Stimulated activated CD8-positive, alpha-beta memory T cell treated with anti-CD3 and anti-CD28 coated beads, Interleukin-15, amount 100 ng/mL, for 4 hours (primary cell): ENCODE measurements around the gene TPPP3.
"Not testable (repeated sequence)": the region's sequence is repeated elsewhere in the genome, so short reads cannot be mapped to it uniquely, and the experiment has no call there.

Experiments
- DNase-seq, 2 donors: peaks; one replicate each; pipeline ENCODE4 v3.0.0-alpha.2; 2020; ENCODE audit warnings: low read depth in 2 of 2

TPPP3 gene

DNA sequence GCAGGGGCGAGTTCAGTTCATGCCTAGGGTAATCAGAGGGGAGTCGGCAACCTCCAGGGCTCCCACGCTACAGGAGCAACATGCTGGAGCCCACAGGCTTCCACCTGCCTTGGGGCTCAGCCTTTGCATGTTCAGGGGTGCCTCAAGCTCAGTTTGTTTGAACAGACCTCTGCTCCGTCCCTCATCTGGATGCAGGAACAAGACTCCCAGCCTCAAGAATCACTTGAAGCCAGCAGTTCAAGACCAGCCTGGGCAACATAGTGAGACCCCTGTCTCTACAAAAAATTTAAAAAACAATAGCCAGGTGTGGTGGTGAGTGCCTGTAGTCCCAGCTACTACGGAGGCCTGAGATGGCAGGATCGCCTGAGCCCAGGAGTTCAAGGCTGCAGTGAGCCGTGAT is 32.7 kb upstream of the TPPP3 start:
- DNase-seq = no peak

DNA sequence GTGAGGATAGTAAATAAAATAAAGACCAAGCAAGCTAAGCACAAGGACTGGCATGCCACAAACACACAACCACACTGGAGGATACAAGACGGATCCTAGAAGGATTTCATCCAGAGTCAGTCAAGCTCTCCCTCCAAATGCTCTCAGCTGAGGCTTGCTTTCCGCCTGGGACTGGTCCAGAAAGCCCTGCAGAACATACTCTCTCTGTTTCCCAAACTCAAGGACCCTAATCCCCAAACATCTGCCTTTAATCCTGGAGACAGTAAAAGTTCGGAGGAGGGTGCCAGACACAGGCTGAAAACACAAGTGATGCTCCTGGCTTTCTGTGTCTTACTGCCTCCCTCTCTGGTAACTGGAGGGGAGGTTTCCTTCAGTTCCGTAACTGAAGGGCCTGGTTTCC is 32.3 kb upstream of the TPPP3 start:
- DNase-seq = no peak

DNA sequence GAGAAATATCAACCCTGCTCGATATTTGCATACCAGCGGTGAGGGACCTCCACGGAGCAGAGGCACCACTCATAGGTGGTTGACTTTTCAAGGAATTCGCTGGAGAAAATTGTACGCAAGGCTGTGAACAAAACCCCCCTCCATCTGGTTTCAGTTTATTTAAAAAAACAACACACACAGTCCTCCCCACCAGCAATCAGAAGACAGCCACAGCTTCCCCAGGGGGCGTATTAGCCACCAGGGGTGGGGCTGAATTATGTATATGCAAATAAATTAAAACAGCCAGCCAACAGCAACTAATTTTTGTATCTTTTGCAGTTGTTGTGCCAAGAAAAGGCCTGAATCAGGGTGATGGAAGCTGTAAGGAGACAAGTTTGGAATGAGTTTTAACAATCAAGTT is 31.8 kb upstream of the TPPP3 start:
- no peak for DNase-seq

DNA sequence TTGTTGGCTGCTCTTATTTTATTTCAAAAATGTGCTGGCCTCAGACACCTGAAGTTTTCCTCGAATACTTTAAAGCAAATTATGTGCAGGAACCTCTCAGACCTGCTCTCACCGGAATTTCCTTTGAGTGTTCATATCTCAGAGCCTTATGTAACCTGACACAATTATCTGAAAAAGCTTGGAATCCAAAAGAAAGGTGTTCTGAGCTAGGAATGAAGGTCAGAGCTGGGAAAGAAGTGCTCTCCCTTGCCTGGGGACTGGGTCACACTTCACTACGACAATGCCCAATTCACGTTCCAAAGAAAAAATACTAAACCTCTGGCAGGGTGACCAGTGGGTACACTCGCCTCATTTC is 30.9 kb upstream of the TPPP3 start:
- no peak for DNase-seq

DNA sequence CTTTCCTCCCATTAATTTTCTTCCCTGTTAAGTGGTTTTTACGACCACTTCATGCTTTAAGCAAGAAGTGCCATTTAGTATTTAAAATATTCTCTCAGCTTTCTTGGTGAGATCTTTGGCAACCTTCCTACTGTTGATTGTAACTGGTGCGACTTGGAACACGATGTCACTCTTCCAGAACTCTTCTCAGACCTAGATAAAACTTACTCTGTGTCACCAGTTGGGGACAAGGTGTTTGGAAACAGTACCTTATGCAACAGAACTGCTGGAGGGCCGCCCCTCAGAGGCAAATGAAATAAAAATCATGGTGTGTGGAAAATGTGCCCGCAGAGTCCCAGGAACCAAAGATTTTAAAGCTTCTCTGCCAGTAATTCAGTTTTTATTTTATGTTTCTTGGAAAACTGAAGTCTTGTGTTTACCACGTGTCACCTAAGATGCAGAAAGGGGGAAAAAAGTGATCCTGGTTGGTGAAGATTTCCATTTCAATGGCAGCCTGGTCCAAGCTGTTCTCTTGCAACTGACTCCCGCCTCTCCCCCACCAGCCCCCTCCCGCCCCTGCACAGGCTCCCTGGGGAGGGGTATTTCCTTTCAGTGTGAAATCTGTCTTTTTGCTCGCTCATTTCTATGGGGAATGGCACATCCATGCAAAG is 30.4 kb upstream of the TPPP3 start:
- DNase-seq = no peak

DNA sequence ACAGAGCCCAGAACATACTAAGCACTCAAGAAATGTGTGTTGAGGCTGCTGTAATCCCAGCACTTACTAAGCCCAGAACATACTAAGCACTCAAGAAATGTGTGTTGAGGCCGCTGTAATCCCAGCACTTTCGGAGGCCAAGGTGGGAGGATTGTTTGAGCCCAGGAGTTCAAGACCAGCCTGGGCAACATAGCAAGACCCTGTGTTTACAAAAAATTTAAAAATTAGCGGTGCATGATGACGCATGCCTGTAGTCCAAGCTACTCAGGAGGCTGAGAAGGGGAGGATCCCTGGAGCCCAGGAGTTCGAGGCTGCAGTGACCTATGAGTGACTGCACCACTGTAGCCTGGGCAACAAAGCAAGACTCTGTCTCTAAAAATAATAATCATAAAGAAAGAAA is 29.7 kb upstream of the TPPP3 start:
- DNase-seq = no peak

DNA sequence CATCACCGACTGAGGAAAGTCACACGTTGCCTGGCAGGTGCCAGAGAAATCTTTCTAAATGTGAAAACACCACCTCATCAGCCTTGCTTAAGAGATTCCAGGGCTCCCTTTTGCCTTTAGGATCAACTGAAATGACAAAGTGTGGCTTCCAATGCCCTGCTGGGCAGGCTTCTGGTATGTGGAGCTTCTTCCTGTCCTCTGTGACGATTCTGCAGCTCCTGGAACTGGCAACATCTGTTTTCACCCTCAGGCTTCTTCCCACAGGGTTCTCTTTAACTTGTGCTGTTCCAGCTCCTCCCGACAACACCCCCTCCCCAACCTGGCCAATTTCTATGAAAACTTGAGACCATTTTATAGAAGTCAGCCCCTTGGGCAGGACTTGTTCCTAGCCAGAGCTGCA is 27.7 kb upstream of the TPPP3 start:
- no peak for DNase-seq

DNA sequence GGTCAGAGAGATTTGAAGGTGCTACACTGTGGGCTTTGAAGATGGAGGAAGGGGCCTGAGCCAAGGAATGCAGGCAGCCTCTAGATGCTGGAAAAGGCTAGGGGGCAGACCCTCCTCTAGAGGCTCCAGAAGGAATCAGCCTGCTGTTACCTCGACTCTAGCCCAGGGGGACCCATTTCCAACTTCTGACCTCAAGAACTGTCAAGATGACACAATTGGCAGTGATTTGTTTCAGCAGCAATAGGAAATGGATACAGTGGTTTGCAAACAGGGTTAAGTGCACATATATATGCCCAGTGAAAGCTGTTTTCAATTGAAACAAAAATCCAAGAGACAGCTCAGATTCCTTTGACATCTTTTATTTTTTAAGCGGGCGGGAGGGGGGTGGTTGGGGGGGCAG is 26.6 kb upstream of the TPPP3 start:
- no peak for DNase-seq

DNA sequence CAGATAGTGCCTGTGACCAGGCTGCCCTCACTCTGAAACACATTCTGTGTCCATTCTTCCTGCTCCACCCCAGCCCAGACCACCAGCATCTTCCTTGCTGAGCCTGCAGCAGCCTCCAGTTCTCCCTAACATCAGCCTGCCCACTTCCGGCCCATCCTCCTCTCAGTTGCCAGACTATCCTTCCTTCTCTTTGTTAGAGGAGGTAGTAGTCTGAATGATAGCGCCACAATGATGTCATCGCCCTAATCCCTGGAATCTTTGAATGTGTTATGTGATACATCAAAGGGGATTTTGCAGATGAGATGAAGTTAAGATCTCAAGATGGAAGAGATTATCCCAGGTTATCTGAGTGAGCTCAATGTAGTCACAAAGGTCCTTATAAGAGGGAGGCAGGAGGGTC is 26.2 kb upstream of the TPPP3 start:
- DNase-seq = no peak

DNA sequence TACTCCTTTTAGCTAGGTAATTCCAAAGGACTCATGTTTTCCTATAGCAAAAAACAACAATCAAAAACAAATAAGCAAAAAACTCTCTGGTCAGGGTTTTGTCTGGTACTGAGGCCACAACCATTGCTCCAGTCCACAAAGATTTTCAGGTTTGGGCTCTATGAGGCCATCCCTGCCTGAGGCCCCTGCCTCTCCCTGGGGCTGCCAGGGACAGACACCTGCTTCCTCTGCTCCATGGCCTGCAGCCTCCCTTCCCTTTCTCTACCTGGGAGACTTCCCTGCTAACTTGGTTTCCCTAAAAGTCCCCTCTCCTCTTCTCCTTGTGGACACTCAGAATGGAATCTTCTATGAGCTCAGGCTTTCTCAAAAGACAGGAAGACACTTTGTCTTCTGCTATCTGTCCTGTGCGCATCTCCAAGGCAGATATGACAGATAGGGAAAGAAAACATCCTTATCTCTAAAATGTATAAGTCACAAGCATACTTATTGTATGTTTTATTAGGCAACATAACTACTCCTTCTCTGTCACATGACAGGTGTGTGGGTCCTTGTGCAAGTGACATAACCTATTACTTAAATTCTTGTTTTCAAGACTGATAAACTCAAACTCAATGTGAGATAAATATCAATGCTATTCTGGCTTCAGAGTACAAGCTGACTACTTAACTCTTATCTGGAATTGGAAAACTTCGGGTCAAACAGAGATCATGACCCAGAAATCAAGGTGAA is 24.2 kb upstream of the TPPP3 start:
- DNase-seq = no peak

DNA sequence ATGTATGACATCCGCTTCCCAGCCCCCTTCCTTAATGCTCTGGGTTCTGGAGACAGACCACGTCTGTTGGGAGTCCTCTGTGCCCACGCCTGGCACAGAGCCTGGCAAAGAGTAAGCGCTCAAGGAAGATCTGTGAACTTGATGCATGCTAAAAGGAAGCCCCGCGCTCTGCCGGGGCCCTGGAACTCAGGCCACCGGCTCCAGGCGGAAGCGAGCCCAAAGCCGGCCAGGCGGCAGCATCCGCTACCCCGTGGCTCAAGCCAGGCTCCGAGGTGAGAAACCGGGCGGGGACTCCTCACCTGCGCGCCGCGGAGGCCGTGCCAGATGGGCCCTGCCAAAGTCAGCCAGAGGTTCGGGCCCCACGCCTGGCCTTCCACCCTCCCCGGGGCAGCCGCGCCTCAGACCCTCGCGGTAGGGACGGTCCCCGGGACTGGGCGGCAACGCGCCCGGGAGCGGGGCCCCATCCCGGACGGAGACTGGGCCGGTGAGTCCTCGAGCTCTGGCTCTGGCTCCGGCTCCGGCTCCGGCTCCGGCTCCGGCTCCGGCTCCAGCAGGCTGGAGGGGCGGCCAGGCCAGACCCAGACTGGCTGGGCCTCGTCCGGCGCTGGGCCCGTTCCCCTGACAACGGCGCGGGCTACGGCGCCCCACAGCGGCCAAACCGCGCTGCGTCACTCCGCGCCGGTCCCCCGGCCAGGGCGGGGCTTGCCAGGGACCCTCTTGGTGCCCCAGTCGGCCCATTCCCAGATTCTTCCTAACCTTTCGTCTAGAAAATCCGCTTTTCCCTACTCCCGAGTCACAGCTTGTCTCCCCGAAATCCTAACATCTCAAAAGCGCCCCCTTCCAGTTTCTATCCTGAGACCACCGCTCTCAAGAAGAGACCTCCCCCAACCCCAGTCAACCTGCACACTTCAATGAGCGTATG is 22.8 kb upstream of the TPPP3 start, which contains the start of gene ZDHHC1:
Gene ZDHHC1, minus strand, starts transcription at position 606 of the 922 bp plus-strand sequence. CDS start 8,702 bp downstream, outside the sequence.
- peak in 1 of 2 donors; percentile 31 for DNase-seq

DNA sequence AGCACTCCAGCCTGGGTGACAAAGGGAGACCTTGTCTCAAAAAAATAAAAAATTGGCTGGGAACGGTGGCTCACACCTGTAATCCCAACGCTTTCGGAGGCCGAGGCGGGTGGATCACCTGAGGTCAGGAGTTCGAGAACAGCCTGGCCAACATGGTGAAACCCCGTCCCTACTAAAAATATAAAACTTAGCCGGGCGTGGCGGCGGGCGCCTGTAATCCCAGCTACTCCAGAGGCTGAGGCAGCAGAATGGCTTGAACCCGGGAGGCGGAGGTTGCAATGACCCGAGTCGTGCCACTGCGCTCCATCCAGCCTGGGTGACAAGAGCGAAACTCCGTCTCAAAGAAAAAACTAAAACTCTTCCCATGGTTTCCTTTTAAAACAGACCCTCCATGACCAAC is 22.1 kb upstream of the TPPP3 start:
- not testable (repeated sequence) for DNase-seq

DNA sequence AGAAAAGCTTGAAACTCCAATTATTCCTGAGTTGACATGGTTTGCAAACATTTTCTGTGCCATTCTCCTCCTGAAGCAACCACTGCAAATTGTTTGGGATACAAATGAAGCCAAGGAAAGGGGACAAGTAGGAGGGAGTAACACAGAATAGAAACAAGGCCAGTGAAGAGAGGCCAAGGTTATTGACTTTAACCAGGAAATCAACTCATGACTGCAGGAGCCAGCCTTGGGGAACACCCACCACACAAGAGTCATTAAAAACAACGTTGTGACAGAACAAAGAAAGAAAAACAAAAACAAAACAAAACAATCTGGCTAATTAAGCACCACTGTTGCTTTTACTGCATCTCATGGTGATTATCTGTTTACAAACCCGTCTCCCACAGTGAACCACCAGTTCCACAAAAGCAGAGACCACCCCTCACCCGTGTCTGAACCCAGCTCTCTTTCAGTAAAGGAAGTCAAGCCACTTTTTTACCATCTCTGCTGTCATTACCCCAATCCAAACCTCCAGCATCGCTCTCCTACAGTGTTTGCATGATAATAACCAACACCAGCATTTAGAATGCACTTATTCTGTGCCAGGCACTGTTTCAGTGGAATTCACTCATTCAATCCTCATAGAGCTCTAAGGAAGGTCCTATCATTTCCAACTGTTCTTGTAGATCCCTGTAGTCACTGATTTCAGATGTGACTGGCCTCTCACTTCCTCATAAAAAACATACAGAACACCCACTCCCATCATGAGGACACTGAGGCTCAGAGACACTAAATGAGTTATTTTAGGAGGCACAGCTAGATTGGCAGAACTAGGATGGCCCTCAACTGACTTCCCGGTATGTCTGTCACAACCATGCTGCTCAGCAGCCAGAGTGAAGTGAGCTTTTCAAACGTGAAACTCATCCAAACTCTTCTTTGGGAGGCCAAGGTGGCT is 20.9 kb upstream of the TPPP3 start:
- DNase-seq = no peak

DNA sequence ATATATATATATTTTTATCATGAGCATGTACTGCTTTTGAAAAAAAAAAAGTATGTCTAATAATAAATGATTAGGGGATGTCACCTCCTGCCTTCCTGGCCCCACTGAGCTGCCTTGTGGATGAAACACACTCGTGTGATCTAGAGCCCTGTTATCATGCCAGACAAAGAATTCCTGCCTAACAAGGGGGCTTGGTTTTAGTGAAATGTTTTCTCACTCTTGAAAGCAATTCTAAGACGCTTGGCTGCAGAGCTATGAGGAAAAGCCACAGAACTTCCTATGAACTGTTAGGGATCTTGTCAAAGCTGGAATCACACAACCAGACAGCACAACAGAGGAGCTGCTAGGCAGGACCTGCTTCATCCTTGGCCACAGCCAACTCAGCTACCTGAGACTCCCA is 19.0 kb upstream of the TPPP3 start:
- no peak for DNase-seq

DNA sequence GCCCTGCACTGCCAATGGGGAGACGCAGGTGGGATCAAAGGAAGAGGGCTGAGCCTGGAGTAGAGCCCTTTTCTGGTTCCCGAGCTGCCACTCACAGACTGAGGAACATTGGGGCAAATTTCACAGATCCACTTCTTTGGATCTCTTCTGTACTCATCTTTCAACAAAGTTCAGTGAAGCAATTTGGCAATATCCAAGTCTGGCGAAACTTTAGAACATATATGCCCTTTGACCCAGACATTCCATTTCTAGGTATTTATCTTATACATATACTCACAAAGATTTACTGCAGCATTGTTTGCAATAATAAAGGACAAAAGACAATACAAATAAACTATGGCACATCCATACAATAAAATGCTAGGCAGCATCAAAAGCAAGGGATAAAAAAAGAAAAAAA is 18.0 kb upstream of the TPPP3 start:
- DNase-seq = no peak

DNA sequence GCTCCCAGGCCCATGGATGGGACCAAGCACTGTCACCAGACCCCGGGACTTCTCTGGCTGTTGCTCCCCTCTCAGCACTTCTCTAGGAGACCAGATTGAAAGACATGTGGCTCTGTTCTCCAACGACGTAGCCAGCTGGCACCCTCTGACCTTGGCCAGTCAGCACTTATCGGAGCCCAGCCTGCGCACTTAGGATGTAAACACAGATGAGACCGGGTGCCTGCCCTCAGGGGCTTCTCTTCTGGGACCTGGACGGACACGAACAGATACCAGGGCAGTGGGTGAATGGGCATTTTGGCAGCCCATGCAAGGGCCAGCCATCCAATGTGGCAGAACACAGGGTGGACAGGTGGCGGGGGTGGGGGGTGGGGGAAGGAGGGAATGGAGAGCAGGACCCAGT is 16.3 kb upstream of the TPPP3 start:
- DNase-seq = no peak

DNA sequence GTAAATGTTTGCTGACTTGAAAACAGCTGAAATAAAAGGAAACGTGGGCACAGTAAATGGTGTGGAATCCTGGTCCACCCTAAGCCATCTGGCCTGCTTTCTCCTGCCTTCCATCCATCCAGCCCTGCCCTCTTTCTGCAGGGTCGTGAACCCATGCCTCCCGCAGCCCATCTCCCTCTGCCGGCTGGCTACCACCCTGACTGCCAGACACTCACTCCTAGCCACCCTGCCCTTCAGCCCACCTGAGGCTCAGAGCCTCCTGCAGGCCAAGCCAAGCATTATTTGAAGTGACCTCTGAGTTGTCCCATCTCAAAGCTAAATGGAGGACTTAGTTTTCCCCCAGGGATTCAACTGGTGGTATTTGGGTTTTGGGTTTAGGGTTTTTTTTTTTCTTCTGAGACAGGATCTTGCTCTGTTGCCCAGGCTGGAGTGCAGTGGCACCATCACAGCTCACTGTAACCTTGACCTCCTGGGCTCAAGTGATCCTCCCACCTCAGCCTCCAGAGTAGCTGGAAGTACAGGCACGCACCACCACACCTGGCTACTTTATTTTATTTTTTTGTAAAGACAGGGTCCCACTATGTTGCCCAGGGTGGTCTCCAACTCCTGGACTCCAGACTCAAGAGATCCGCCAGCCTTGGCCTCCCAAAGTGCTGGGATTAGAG is 14.6 kb upstream of the TPPP3 start:
- DNase-seq = no peak

DNA sequence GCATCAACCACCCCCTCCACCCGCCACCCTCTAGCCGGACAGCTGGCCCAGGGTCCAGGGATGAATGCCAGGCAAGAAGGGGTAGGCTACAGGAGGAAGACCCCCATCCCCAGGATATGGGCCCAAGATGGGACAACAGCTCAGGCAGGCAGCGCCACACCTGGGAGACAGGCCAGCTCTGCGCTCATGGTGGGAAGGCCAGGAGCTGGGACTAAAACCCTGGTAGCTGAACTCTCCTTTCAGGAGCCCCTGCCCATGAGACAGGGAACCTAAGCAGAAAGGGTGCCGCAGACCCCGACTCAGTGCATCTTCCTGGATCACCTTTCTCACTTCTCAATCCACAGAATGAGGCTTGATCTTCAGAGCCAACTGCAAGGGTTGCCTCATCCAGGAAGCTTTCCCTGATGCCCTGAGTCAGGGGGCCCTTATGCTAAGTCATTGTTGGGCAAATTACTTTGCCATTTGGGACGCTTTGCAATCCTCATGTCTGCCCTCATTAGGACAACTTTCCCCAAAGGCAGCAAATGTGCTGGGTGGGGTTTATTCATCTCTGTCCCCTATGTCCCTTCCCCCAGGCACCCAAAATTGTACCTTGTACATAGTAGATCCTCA is 14.0 kb upstream of the TPPP3 start:
- DNase-seq = no peak

DNA sequence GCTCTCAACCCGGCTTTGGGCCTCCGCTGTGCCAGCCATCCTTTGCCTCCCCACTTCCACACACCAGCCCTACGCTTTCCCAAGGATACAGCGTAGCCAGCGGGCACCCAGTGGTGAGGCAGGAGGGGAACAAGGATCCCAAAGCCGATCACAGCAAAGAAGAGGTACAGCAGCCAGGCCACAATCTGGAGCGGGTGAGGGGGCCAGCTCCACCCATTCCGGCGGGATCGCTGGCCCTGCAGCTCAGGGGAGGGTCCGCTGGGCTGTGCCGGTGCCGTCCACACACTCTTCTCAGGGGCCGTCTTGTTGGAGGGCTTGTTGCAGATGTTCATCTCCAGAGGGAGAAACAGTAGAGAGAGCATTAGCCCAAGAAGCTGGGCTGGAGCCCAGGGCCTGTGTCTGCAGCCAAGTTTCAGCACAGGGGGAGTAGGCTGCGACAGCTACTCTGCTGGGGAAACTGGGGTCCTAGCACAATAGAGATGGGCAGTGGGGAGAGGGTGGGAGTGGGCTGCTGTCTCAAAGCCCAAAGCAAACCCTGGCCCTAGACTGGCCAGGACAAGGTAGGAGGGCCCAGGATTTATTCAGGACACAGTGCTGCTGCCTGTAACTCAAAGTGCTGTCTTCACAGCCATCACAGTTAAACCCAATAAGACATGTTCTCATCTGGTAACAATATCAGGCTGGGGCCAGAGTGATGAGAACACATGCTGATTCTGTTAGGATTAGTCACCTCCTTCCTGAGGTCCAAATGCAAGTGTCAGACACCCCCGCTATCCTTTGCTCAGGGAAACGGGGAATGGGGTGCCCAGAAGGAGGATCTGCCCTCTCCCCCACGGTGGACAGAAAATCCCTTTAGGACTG is 13.0 kb upstream of the TPPP3 start:
- no peak for DNase-seq

DNA sequence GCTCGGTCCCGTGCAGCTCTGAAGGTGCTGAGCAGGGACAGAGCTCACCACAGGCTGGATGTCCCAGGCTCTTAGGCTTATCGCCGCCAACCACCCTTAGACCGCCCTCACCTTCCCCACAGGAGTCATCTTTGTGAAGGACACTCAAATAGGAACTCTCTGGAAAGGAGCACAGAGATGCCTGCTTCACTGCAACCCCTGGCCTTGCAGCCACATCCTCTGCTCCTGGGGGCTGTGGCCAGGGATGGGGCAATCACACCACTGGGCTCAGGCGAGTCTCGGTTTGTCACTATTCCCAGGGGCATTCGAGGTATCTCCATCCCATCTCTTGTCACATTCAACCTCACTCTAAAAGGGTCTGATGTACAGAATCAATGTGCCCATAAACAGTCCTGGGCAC is 12.0 kb upstream of the TPPP3 start:
- DNase-seq = no peak
